GM18499 (cell line): ENCODE data around the gene ULK4.
"Not testable (repeated sequence)": the region's sequence is repeated elsewhere in the genome, so short reads cannot be mapped to it uniquely, and the experiment has no call there.

ENCODE experiments used
- ATAC-seq: cut with Tn5 transposase; IDR thresholded peaks from one replicate; pipeline ENCODE4 v1.9.1; 2021; ENCODE audit warnings: moderate number of reproducible peaks; ENCODE audit not compliant: insufficient read depth, unreplicated experiment

ULK4 gene

GRCh38 chr3:41293169-41293681 lies 668.7 kb downstream of the ULK4 start:
- ATAC-seq: no peak

- ATAC-seq: no peak
Observed at GRCh38 chr3:41290736-41291135, 671.2 kb downstream of the ULK4 start.

GRCh38 chr3:41290306-41290705 lies 671.6 kb downstream of the ULK4 start:
- ATAC-seq: no peak

GRCh38 chr3:41288785-41289184 lies 673.1 kb downstream of the ULK4 start:
- ATAC-seq: no peak

- ATAC-seq: no peak
Observed at GRCh38 chr3:41286305-41286704, 675.6 kb downstream of the ULK4 start.

- not testable (repeated sequence) for ATAC-seq
Observed at GRCh38 chr3:41284934-41285333, 677.0 kb downstream of the ULK4 start.

- no peak for ATAC-seq
Observed at GRCh38 chr3:41277790-41278465, 684.0 kb downstream of the ULK4 start.

- no peak for ATAC-seq
Observed at GRCh38 chr3:41276191-41276590, 685.7 kb downstream of the ULK4 start.

- ATAC-seq: no peak
Observed at GRCh38 chr3:41274944-41275668, 686.8 kb downstream of the ULK4 start.

GRCh38 chr3:41272667-41273066 lies 689.2 kb downstream of the ULK4 start:
- ATAC-seq: no peak

GRCh38 chr3:41267975-41268640 lies 693.8 kb downstream of the ULK4 start:
- ATAC-seq: no peak

GRCh38 chr3:41265823-41266273 lies 696.1 kb downstream of the ULK4 start:
- no peak for ATAC-seq

GRCh38 chr3:41265011-41265545 lies 696.8 kb downstream of the ULK4 start:
- no peak for ATAC-seq

GRCh38 chr3:41260063-41260450 lies 701.8 kb downstream of the ULK4 start:
- no peak for ATAC-seq

- no peak for ATAC-seq
Observed at GRCh38 chr3:41259449-41260062, 702.3 kb downstream of the ULK4 start.

GRCh38 chr3:41258239-41258800 lies 703.6 kb downstream of the ULK4 start:
- no peak for ATAC-seq

GRCh38 chr3:41251593-41251992 lies 710.3 kb downstream of the ULK4 start:
- no peak for ATAC-seq

GRCh38 chr3:41250825-41251224 lies 711.1 kb downstream of the ULK4 start:
- ATAC-seq: no peak

- no peak for ATAC-seq
Observed at GRCh38 chr3:41249318-41249717, 712.6 kb downstream of the ULK4 start.

- ATAC-seq: no peak
Observed at GRCh38 chr3:41248525-41248924, 713.4 kb downstream of the ULK4 start.
